Measurements from ENCODE around the gene EWSR1.

Gene EWSR1

DNA sequence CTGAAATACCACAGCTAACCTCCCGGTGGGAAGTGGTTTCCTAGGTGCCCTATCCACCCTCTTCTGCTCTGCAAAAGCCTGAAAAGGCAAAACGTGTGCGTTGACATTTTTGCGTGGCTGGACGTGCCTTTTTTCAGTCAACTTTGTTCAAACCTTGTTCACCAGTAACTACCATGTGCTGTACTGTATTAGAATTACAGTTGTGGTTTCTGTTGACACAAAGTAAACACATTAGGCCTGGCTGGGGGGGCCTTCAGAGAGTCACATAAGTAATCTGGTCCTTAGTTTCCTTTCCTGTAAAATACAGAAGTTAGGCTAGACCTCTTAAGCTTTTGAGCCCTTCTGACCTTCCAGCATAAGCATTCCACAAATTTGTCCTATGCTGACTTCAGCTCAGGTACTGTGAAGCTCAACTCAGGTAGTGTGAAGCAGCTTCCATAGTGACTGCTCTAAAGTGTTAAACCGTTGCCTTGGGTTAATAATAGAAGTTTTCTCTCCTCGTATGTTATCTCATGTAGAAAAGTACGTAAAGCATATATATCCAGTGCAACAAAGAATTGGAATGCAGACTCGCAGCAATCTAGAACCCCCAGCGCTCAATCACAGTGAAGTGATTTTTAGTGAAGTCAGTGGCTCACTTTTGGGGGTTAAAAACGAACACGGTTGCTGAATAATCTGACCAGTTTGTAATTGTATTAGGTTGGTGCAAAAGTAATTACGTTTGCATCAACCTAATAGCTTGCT, 1.8 kb downstream of the EWSR1 start:
- TF ChIP-seq GATA1 (IDR thresholded peaks at IDR 0.05; ENCODE audit: low read depth, low read length) (no peak), POLR2A (IDR thresholded peaks at IDR 0.05; ENCODE audit: low read length) (no peak)
- DNase-seq = peak in 1 of 2 experiments; percentile 55

DNA sequence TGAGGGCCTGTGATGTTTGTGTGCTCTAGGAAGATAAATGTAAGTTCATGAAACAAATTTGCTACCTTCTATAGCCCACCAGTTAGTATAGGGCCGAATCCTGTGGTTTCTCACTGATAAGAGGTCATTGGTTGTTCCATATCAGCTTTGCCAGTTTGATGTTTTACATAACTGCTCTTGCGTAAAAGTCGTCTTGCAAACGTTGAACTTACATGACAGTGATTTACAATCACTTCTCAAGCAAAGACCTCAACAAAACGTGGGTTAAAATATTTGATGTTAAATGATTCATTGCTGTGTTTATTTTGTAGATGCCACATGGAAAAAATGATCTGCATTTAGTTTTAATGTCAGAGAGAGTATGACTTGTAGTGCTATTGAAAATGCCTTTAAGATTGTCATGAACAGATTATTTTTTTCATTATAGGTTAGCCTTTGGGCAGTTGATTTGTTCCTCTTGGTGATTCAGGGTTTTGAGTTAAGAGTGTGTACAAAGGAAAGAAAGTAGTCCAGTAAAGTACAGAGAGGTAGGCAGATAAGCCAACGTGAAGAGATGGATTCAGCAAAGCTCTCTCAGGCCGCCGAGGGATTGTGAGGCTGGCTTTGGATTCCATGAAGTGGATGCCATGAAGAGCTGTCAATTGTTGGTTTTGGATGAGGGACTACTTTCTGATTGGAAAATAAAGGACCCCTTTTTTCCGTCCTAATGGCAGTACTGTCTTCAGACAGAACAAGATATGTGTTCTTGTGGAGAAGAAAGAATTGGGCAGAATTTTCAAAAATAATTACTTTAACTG, 2.6 kb downstream of the EWSR1 start:
- TF ChIP-seq GATA1 (IDR thresholded peaks at IDR 0.05; ENCODE audit: low read depth, low read length) = no peak
- TF ChIP-seq POLR2A (IDR thresholded peaks at IDR 0.05; ENCODE audit: low read length) = no peak
- peak; percentile 81 to 92 for DNase-seq

DNA sequence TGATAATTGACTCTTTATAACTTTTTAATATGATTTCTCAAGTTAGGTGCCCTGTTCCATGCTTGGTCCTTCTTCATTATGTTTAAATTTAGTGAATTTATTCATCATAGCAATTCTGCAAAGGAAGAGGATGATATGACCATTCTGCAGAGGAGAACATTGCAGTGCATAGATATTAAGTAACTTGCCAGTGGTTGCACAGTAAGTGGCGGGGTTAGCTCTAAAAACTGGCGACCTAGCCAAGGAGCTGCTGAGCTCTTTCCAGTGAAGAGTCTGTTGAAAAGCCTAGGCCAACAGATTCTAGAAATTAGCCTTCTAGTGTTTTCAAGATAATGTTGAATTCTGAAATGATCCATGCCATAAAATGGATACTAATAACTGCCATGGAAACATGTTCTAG, 4.6 kb downstream of the EWSR1 start:
- DNase-seq = no peak
- TF ChIP-seq POLR2A (IDR thresholded peaks at IDR 0.05; ENCODE audit: low read length) (no peak), GATA1 (IDR thresholded peaks at IDR 0.05; ENCODE audit: low read depth, low read length) (no peak)

DNA sequence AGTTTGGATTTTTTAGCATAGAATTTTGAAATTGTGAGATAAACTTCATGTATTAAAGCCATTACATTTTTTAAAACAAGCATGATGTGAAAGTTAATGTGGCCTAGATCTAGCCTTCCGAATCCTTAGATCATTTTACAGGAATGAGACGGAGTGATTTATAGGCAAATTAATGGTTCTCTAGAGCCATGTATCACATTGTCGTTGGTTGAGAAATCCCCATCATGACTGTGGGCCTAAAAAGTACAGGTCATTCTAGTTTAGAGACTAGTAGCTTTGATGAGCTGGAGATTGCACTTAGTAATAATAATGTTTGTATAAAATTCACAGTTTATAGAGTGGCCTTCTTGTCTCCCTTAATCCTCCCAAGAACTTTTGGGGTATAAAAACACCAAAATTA, 7.1 kb downstream of the EWSR1 start:
- TF ChIP-seq GATA1 (IDR thresholded peaks at IDR 0.05; ENCODE audit: low read depth, low read length) = no peak
- TF ChIP-seq POLR2A (IDR thresholded peaks at IDR 0.05; ENCODE audit: low read length) = no peak
- no peak for DNase-seq

DNA sequence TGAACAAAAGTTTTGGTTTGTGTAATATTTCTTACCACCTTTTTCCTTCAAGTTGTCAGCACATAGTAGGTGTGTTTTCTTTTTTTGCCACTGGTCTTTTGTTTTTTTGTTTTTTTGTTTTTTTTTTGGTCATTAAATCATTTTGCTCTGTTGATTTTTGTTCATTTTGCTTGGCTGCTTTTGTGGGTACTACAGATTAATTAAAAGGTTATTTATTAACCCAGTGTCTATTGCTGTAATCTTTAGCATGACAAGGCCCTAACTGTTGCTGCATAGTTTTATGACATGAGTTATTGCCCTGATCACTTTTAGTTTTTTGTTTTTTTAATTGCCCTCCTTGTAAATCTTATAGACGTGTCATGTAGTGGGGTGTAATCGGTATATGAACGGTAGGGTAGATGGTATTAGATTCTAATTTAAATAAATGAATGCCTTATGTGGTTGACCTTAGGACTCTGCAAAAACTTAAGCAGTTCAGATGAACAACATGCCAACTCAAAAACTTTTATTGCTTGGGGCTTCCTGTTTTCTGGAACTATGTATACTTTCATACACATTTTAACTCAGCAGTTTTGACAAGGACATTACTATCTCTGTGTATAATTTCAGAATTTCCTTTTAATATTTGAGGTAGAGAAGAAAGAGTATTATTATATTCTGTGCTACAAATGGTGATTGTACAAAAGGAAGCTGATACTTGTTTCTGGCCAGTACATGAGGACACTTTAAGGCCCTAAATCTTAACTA, 7.9 kb downstream of the EWSR1 start:
- TF ChIP-seq GATA1 (IDR thresholded peaks at IDR 0.05; ENCODE audit: low read depth, low read length) = no peak
- no peak for TF ChIP-seq POLR2A (IDR thresholded peaks at IDR 0.05; ENCODE audit: low read length)
- DNase-seq = no peak

DNA sequence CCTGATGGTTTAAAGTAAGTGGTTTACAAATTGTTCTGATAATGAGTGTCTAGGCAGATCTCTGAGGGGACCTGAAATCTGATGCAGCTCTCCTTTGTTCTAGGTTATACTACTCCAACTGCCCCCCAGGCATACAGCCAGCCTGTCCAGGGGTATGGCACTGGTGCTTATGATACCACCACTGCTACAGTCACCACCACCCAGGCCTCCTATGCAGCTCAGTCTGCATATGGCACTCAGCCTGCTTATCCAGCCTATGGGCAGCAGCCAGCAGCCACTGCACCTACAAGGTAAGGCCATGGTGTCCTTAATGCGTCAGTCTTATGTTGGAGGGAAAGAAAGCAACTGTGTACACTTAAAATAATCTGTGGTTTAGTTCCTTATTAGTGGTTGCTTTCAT, 9.9 kb downstream of the EWSR1 start:
- no peak for TF ChIP-seq POLR2A (IDR thresholded peaks at IDR 0.05; ENCODE audit: low read length)
- no peak for TF ChIP-seq GATA1 (IDR thresholded peaks at IDR 0.05; ENCODE audit: low read depth, low read length)
- no peak for DNase-seq

DNA sequence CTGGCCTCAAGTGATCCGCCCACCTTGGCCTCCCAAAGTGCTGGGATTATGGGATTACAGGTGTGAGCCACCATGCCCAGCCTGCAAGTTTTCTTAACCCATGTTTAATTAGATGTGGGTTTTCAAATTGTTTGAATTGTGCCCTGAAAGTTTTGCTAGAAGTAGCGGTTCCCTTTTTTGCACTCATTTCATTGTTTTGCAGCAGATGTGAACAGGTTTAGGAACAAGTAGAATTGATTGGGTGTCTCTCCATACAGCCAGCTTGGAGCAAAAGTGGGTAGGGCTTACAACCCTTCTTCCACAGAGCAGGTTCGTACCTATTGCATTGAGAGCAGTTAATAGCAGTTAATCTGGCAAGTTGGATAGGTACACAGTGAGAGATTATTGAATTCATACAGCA, 16.1 kb downstream of the EWSR1 start:
- no peak for DNase-seq
- TF ChIP-seq GATA1 (IDR thresholded peaks at IDR 0.05; ENCODE audit: low read depth, low read length) (no peak), POLR2A (IDR thresholded peaks at IDR 0.05; ENCODE audit: low read length) (no peak)

DNA sequence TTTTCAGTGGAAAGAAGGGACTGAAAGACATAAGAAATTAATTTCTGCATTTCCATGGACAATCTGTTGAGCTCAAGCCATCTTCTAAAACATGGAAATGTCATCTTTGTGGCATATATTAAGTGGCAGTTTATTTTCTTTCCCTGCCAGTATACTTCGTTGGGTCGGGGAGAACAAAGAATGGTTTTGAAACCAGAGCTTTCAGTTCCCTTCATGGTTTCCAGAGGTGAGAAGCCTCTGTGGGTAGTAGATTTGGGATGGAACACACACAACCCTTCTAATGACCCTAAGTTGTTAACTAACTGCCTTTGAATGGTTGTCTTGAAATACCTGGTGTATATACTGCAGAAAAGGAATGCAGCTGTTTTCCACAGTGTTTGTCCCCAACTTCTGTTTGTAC, 20.8 kb downstream of the EWSR1 start:
- DNase-seq = no peak
- no peak for TF ChIP-seq POLR2A (IDR thresholded peaks at IDR 0.05; ENCODE audit: low read length)
- TF ChIP-seq GATA1 (IDR thresholded peaks at IDR 0.05; ENCODE audit: low read depth, low read length) = no peak

DNA sequence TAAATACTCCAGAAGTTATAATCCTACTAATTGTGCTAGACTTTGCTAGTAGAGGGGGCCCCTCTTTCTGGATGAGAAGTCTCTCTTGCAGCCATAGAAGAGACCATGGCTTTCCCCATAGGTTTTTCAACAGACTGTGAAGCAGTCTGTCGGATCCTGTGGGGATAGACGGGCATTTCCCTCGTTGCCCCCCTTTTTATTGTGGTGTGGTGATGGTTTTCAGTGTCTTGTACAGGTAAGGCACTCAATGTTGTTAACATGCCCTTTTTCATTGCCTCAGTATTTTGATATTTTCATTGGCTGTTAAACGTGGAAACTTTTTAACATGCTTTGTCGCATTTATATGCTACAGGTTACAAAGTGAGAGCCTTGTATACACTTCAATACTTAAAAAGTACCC, 22.0 kb downstream of the EWSR1 start:
- DNase-seq = no peak
- no peak for TF ChIP-seq POLR2A (IDR thresholded peaks at IDR 0.05; ENCODE audit: low read length)
- TF ChIP-seq GATA1 (IDR thresholded peaks at IDR 0.05; ENCODE audit: low read depth, low read length) = no peak

DNA sequence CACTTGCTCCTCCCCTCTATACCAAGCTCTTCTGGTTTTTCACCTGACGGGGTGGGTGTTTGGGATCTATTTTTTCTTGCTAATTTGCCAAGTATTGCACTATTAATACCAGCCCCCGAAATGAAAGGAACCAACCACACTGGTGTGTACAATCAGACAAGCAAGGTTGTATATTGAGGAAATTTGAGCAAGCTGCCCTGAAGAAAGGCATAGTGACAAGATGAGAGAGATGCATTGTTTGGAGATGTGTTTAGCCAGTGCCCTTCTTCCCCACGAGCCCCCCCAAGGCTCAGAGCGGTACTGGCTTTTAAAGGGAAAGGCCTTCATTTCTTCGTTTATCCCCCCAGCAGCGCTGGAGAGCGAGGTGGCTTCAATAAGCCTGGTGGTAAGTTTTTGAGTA, 23.1 kb downstream of the EWSR1 start:
- no peak for DNase-seq
- TF ChIP-seq GATA1 (IDR thresholded peaks at IDR 0.05; ENCODE audit: low read depth, low read length) = no peak
- TF ChIP-seq POLR2A (IDR thresholded peaks at IDR 0.05; ENCODE audit: low read length) = no peak

DNA sequence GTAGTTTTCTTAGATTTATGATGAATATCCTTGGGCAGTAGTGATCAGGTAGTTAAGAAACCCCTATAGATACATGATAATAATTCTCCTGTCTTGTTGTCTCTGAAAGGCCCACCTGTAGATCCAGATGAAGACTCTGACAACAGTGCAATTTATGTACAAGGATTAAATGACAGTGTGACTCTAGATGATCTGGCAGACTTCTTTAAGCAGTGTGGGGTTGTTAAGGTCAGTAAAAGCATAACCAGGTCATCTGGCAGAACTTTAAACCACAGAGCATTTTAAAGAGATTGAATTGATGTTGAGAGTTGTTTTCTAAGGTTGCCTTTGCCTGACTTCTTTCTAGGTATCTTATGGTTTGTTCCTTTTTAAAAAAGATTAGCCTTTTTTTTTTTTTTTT, 24.3 kb downstream of the EWSR1 start:
- TF ChIP-seq GATA1 (IDR thresholded peaks at IDR 0.05; ENCODE audit: low read depth, low read length) (no peak), POLR2A (IDR thresholded peaks at IDR 0.05; ENCODE audit: low read length) (no peak)
- no peak for DNase-seq

DNA sequence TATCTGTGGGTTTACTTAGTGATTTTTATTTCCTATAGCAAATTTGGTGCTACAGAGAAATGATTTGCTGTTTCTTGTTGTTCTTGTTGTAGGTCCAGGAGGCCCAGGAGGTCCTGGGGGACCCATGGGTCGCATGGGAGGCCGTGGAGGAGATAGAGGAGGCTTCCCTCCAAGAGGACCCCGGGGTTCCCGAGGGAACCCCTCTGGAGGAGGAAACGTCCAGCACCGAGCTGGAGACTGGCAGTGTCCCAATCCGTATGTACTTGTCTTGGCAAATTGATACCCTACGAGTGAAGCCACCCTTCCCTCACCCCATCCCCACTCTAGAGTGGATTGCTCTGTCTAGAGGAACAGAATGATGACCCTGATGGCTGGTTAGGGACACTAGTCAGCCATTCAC, 30.6 kb downstream of the EWSR1 start:
- TF ChIP-seq POLR2A (IDR thresholded peaks at IDR 0.05; ENCODE audit: low read length) (no peak), GATA1 (IDR thresholded peaks at IDR 0.05; ENCODE audit: low read depth, low read length) (no peak)
- no peak for DNase-seq

DNA sequence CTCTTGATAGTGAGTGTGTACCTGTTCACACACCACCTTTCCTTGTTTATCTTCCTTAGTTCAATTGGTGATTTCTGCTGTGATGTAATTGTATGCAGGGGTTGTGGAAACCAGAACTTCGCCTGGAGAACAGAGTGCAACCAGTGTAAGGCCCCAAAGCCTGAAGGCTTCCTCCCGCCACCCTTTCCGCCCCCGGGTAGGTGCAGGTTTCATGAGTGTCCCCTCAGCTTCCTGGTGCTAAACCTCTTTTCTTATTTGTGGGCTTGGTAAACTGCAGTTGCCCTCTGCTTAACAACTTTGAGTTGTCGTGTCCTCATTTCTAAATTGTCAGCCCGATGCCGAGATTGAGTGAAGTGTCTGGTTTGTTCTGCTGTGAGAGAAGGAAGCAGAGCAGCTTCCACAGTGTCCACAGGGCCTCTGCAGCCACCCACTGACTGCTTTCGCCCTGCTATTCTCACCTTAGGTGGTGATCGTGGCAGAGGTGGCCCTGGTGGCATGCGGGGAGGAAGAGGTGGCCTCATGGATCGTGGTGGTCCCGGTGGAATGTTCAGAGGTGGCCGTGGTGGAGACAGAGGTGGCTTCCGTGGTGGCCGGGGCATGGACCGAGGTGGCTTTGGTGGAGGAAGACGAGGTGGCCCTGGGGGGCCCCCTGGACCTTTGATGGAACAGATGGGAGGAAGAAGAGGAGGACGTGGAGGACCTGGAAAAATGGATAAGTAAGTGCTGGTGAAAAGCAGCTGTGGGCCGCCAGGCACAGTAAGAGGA, 31.2 kb downstream of the EWSR1 start:
- DNase-seq = no peak
- no peak for TF ChIP-seq POLR2A (IDR thresholded peaks at IDR 0.05; ENCODE audit: low read length)
- no peak for TF ChIP-seq GATA1 (IDR thresholded peaks at IDR 0.05; ENCODE audit: low read depth, low read length)

DNA sequence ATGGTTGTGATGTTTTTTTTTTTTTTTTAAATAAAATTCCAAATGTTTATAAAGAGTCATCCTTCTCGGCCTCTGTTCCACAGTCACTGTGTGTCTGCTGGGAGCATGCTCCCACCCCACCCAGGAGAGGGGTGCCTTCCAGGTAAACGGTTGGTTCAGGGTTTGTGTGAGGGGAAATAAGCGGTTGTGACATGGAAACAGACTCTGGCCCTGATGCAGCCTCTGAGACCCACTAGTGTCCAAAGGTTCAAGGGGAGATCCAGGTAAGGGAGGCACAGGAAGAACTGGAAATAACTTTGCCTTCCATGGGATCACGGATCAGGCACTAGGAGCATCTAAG, 32.4 kb downstream of the EWSR1 start:
- TF ChIP-seq GATA1 (IDR thresholded peaks at IDR 0.05; ENCODE audit: low read depth, low read length) (no peak), POLR2A (IDR thresholded peaks at IDR 0.05; ENCODE audit: low read length) (no peak)
- DNase-seq = no peak

Data from erythroblast (primary cell).